Frontal cortex (tissue), 4 donors: ENCODE results near the gene RAVER1. TPM values are rescaled to one million over a fixed set of nuclear protein-coding genes. Genes with fewer than 3 reads are reported as not detected.

Experiments used
- DNase-seq, 2 donors: peaks; one replicate each; pipeline ENCODE4 v3.0.0; 2012; ENCODE audit warnings: low spot score in 2 of 2
- FAIRE-seq: peaks from 2 replicates; lab custom pipeline; 2012; peaks lifted over from hg19 to GRCh38; lab: Jason Lieb, UNC
- total RNA-seq: library from RNA; depleted of rRNA; stranded (reverse); fragments of >200 nt; gene quantifications from one replicate; pipeline ENCODE4 v1.2.3, GENCODE V29; 2014
- donor health status: control.
- donor health status: control.
- donor health status: control.

The RAVER1 gene
- total RNA-seq, 1 donor from 2014 or later: 2.4 TPM

GRCh38 chr19:10320602-10321416 lies 12.5 kb downstream of the RAVER1 start:
- DNase-seq (no peak), FAIRE-seq (no peak)

GRCh38 chr19:10318807-10319682 lies 14.3 kb downstream of the RAVER1 start:
- FAIRE-seq: no peak
- DNase-seq: no peak

- FAIRE-seq (no peak), DNase-seq (no peak)
Measured at GRCh38 chr19:10317857-10318462, 15.4 kb downstream of the RAVER1 start.

DNA sequence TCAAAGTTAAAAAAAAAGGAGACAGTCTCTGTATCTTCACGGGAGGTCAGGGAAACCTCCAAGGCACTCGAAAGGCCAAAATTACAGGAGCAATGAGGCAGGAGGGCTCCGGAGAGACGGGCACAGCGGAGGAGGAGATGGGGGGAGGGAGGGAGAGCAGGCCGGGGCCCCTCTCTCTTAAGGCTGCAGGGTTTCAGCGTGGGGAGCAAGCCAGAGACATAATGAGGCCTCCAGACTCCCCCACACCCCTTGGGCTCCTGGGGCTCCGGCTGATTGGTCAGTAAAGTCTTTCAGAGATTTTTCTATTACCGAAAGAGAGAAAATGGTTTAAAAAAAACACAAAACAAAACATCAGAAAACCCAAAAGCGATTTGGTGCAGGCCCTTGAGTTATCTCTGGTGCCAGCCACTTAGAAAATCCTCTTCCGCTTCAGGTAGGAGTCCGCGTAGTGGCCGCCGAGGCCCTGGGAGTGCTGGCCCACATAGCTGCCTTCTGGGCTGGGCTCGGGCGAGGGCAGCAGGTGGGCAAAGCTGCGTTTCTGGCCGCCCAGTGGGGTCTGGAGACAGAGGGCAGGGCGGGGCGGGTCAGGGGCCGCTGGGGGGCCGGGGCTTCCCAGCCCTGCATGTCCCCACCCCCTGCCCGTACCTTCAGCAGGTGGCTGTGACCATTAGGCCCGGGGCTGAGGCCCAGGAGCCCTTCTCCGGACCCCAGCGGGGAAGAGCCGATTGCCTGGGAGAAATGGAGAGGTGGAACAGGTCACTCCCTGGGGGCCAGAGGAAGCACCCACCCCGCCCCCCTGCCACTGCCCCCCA lies 16.1 kb downstream of the RAVER1 start:
- no peak for FAIRE-seq
- DNase-seq: no peak

DNA sequence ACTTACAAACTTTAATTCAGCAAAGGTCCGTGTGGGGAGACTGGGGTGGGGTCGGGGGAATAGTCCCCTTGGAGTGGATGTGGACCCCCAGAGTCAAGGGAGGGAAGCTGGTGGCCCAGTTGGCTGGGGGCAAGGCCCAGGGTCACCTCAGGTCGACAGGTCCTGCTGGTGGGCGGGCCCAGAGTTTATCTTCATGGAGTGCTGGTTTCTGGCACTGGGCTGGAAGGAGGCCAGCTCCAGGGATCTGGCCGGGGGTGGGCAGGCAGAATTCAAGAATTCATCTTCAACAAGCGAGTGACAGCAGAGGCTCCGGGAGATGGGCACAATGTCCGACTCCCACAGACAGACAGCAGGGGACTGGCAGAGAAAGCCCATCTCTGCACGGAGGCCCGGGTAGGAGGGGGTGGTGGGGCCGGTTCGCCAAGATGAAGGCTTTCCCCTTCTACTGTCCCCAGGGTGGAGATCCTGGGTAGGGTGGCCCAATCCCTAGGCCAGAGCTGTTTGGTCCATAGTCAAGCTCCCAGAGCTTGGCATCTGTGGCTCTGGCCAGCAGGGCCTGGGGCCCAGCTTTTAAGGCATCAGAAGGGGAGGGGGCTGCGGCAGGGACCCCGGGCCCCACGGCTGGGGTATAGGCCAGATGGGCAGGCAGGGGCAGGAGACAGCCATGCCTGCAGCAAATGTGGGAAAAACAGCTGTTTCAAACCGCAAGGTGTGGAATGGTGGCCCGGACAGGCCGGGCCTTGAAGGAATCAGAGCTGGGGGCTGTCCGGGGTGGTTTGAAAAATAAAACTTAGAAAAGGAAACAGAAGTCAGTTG lies 16.9 kb downstream of the RAVER1 start:
- DNase-seq: no peak

DNA sequence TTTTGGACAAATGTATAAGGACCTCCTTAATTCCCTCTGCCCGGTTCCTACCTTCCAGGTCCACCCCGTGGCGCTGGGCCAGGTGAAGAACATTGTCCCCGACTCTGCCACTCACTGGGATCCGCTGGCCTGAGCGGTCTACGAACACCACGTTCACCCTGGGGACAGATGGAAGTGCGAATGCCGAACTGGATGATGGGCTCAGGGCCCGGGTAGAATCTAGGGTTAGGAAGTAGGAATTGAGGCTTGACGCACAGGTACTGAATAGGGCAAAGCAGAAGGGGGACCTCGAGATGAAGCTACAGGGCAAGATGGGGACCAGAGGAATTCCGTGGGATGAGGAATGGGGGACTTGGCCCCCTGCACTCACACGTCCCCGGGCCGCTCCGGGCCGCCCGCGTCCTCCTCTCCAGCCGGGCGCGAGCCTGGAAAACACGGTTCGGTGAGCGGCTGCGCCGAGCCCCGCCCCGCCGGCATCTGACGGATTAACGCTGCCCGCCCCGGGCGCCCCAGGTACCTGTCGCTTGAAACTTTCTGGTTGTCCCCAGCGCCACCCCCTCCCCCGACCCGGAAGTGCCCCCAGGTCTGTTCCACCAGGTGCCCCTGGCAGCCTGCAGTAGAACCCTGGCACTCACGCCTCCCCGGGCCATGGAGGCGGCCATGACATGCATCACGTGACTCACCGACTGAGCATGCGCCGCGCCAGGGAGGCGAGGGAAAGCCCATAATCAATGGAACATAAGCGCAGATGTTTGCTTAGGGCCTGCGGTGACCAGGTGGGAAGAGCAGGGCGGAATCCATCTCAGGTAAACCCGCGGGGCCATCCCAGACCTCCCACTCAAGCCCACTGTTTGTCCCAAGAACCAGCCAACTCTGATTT lies 17.8 kb downstream of the RAVER1 start, which contains the start of gene FDX2:
TSS of gene FDX2 (minus strand) at position 681 of the 880 bp plus-strand sequence. CDS start at position 662, 19 bp downstream.
- FAIRE-seq: no peak

More for the DNA sequence above, 16.9 kb downstream of the RAVER1 start:
- FAIRE-seq: no peak

GRCh38 chr19:10309423-10309822 lies 23.9 kb downstream of the RAVER1 start, which contains the start of gene ZGLP1:
Gene ZGLP1, minus strand, starts transcription at chr19:10309815.
- no peak for FAIRE-seq
- no peak for DNase-seq

More for the DNA sequence above, 17.8 kb downstream of the RAVER1 start, which contains the start of gene FDX2:
- DNase-seq: peak; percentile 93 to 95

- FAIRE-seq: no peak
- no peak for DNase-seq
Measured at GRCh38 chr19:10306327-10306726, 27.0 kb downstream of the RAVER1 start.

- no peak for DNase-seq
- FAIRE-seq: no peak
Measured at GRCh38 chr19:10305139-10305806, 28.1 kb downstream of the RAVER1 start.

DNA sequence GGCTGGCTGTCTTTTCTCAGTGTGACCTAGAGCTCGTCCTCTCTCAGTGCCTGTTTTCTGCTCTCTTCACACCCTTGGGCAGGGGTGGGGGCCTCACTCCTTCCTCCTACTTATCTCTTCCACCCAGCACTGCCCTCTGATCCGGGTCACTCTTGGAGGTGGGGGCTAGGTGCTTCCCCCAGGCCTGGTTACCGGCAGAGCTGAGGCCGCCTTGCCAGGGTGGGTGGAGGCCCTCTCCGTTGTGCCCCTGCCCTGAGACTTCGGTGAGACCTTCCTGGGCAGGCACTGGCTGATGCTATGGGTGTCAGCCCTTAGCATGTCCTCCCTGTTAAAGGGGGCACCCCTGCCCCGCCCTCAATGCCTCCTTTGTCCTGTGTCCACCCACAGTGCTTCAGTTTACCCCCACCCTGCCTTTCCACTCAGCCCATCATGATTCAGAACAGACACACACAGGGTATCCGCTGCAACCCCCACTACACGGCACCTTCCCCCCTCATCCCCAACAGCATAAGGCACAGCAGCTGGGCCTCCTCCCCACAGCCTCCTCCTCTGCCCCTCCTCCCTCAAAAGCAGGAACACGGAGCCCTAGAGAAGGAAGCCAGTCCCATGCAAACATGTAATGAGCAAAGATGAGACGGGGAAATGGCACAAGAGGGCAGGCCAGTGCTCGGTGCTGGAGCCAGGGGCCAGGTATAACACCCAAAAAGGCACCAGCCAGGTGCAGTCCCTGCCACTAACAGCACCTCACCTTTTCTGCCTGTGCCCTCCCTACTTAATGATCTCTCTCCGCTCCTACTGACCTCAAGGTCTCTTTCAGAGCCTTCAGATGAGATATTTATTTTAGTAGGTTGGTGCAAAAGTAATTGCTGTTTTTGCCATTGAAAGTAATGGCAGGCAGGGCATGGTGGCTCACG lies 33.5 kb downstream of the RAVER1 start:
- DNase-seq (no peak), FAIRE-seq (no peak)

- DNase-seq (no peak), FAIRE-seq (no peak)
Measured at GRCh38 chr19:10295847-10296591, 37.3 kb downstream of the RAVER1 start.

GRCh38 chr19:10295305-10295846 lies 38.0 kb downstream of the RAVER1 start:
- FAIRE-seq: no peak
- DNase-seq: no peak

GRCh38 chr19:10294368-10294697 lies 39.0 kb downstream of the RAVER1 start:
- DNase-seq: no peak

DNA sequence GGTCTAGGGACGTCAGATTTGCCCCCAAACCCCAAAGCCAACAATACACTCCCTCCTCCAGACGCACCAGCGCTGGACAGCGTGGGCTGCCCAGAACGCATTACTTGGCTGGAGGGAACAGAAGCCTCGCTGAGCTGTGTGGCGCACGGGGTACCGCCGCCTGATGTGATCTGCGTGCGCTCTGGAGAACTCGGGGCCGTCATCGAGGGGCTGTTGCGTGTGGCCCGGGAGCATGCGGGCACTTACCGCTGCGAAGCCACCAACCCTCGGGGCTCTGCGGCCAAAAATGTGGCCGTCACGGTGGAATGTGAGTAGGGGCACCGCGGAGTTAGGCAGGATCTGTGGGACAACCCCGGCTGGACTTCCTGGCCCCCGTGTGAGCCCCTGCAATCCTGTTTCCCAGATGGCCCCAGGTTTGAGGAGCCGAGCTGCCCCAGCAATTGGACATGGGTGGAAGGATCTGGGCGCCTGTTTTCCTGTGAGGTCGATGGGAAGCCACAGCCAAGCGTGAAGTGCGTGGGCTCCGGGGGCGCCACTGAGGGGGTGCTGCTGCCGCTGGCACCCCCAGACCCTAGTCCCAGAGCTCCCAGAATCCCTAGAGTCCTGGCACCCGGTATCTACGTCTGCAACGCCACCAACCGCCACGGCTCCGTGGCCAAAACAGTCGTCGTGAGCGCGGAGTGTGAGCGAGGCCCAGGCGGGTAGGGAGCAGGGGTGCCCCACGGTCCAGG lies 39.5 kb downstream of the RAVER1 start:
- no peak for DNase-seq
- FAIRE-seq: no peak

More at GRCh38 chr19:10294368-10294697, 39.0 kb downstream of the RAVER1 start:
- FAIRE-seq: no peak
